HG03097 (cell line): ENCODE measurements around the gene RAP1GAP2.
"Not testable (repeated sequence)": the region's sequence is repeated elsewhere in the genome, so short reads cannot be mapped to it uniquely, and the experiment has no call there.

Source experiments
- ATAC-seq: cut with Tn5 transposase; IDR thresholded peaks from one replicate; pipeline ENCODE4 v1.9.1; 2021; ENCODE audit not compliant: unreplicated experiment, low FRiP score

The RAP1GAP2 gene

DNA sequence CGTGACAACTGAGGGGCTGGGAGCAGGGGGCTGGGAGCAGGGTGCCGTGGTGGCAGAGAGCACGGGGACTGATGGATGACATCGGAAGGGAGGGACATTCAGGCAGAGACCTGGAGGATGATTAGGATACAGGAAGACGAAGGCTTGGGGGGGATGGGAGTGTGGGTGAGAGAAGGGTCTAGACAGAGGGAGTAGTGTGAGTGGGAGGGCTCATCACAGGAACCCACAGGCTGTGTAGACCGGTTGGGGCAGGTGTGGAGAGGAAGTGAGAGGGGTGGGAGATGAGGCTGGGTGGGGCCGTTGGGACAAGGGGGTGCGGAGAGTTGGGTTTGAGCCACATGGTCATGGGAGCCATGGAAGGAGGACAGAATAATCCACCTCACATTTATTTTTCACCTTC, 83.8 kb downstream of the RAP1GAP2 start:
- ATAC-seq: no peak

DNA sequence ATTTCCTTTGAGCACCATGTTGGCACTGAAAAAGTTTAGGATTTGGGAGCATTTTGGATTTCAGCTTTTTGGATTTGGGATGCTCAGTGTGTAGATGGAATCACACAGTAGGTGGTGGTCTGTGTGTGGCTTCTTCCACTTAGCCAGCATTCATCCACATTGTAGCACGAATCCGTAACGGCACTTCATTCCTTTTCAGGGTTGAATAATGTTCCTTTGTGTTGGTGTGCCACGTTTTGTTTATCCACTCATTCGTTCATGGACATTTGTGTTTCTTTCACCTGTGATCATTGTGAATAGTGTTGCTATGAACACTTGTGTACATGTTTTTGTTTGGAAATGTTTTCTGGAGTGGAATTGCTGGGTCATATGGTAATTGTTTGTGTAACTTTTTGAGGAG, 85.1 kb downstream of the RAP1GAP2 start:
- ATAC-seq: no peak

DNA sequence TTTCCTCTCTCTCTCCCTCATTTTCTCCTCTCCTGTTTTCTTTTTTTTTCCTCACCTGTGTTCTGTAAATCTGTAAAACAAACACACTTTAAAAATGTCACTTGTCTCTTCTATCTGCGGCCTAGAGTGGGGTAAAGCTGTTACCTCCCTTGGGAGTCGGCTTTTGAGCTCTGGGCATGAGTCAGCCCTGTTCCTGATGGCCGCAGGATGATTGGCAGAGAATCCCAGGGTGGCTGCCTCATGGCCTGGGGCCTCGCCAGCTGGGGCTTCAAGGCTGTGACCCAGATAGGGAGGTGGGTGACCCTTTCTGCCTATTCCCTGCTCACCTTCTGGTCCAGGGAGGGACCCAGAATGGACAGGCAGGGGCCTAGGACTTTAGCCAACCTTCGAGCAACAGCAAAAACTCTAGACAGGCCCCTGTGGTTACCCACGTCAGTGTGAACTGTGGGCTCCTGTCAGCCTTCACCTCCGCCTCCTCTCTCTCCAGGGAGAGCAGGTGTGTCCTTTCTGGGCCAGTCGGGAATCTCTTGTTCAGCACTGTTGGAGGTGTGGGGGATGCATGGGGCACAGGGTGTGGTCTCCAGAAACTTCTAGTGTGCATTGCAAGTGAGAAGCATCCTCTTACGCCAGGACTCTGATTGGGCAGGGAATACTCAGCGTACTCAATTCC, 87.4 kb downstream of the RAP1GAP2 start:
- no peak for ATAC-seq

DNA sequence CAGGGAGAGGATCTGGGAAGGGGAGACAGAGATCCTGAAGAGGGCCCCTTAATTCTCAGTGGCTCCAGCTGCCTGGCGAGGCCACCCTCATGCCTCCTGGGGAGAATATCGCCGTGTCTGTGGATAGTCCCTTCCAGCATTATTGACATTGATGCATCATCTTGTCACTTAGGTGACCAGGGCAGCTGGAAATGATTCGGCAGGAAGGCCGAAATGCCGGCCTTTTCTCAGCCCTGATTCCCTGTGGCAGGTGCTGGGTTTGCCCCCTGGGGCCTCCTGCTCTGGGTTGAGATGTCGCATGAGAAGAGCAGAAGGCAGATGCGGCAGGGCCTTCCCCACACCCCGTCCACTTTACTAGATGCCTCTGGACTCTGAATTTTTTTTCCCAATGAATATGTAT, 89.5 kb downstream of the RAP1GAP2 start:
- no peak for ATAC-seq

DNA sequence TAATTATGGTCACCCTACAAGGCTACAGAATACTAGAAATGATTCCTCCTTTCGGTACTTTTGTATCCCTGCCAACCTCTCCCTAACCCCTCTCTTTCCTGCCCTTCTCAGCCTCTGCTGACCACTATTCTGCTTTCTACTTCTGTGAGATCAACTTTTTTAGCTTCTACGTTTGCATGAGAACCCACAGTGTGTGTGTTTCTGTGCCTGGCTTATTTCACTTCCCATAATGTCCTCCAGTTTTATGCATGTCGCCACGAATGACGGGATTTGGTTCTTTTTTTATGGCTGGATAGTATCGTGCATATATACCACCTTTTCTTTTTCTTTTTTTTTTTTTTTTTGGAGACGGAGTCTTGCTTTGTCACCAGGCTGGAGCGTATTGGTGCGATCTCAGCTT, 92.1 kb downstream of the RAP1GAP2 start:
- ATAC-seq: no peak

DNA sequence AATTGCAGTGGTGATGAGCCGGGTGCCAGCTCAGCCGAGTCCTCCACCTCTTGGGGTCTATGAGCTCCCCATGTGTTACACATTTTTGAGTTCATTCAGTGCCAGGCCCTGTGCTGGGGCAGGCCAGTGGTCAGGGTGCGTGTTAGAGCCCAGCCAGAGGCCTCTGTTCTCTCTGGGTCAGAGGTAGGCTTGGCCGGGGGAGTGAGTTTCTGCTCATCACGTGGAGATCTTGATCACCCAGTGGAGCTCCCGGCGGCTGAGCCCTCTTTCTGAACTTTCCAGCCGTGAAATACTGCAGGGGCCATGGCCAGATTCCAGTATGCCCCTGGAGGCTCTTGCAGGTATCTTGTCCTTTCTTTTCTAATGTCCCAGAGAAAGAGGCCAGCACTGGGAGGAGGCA, 93.0 kb downstream of the RAP1GAP2 start:
- ATAC-seq: no peak

DNA sequence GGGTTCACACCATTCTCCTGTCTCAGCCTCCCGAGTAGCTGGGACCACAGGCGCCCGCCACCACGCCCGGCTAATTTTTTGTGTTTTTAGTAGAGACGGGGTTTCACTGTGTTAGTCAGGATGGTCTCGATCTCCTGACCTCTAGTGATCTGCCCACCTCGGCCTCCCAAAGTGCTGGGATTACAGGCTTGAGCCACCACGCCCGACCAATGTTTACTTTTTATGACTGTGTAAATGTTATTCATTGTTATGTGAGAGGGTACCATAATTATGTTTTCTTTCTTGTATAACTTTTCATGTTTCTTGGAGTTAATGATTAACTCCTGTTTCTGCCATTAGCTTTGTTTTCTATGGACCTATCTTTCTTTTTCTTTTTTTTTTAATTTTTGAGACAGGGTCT, 94.5 kb downstream of the RAP1GAP2 start:
- ATAC-seq: not testable (repeated sequence)

DNA sequence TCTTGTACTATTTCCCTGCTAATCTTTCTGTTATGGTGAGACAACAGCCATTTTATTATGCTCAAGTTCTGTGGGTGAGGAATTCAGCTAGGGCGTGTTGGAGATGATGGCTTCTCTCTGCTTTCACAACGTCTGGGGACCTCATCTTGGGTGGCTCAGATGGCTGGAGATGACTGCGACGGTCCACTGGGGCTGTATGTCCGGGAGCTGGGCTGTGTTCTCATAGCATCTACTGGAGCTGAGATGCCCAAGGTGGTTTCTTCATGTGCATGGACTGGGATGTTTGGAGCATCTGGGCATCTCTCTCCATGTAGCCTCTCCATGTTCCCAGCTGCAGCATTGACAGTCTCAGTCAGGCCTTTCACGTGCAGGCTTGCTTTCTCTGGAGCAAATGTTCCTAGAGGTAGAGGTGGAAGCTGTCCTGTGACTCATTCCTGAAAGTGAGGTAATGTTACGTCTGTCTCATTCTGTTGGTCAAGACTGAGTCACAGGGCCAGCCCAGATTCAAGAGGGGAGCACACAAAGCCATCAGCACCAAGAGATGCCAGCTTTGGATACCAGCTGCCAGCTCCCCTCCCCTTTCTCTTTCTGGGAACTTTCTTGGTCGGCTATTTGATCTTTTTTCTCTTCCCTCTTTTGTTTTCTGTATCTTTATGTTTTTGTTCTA, 96.2 kb downstream of the RAP1GAP2 start:
- no peak for ATAC-seq

DNA sequence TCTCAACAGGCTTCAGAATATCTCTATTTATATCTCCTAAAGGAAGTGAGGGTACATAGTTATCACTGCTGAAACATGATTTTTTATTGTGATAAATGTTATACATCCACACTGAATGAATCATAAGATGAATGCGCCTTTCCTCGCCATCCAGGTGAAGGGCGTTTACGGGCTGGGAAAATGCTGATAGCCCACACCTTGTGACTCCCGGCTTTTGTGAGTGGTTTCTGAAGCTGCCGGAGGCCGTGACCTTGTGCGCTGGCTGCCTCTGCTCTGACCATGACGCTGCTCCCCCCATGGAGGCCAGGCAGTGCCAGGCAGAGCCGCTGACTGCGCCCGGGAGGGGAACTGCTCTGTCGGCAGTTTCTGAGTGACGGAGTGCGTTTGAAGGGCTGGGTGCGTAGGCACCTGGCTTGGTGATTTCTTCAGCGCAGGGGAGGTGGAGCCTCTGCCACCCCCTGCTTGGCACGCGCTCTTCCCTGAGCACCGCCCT, 97.2 kb downstream of the RAP1GAP2 start:
- ATAC-seq: no peak

DNA sequence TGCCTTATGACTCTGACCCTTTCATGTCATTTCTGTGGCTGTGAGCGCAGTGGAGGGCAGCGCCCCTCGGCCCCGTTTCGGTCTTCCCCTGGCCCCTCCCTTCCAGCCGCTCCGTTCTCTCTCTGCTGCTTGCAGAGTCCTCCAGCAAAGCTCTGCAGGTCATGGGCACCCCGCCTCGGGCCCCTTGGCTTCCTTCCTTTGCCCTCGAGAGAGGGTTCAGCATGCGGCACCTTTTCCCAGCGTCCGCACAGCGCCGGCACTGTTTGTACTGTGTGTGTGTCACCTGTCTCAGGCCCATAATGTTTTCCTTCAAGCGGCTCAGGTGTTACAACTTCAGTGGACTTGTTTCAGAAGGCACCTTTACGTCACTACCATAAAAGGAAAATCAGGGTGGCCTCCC, 98.5 kb downstream of the RAP1GAP2 start:
- no peak for ATAC-seq

DNA sequence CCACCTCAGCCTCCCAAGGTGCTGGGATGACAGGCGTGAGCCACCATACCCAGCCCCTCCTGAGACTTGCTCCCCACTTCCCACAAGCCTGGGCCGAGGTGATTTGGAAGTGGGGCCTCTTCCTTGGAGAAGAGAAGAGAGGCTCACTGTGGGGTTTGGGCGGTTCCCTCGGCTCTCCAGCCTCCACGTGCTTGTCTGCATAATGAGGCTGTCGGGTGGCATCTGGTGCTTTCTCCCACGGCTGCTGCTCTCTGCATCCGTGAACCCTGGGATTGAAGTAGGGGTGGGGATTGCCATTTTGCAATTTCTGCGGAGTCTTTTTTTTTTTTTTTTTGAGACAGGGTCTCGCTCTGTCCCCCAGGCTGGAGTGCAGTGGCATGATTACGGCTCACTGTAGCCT, 101.4 kb downstream of the RAP1GAP2 start:
- no peak for ATAC-seq

DNA sequence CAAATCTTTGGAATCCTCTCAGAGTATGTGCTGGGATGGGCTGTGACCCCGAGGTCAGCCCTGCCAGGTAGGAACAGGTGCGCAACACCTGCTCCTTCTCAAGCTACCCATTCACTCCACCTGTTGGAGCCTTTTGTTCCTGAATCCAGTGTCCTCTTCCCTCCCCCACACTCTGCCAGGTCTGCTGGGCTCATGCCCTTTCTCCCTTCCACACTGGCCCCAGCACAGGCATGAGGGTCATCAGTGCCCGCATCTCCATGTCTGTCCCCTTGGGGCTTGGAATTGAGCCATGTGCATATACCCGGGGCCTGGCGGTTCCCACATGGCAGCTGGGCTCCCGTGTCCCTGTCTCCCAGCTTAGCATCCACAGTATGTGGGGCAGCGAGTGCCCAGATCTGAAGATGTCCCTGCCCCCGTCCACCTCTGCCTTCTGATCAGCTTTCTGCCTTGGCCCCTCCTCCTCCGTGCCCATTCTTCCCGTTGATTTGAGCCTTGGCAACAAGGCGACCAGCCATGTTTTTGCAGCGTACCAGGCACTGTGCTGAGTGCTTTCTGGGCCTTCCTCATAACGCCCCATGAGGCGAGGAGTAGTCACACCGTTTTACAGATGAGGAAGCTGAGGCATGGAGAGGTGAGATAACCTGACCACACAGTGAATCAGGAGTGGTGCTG, 102.2 kb downstream of the RAP1GAP2 start:
- no peak for ATAC-seq

DNA sequence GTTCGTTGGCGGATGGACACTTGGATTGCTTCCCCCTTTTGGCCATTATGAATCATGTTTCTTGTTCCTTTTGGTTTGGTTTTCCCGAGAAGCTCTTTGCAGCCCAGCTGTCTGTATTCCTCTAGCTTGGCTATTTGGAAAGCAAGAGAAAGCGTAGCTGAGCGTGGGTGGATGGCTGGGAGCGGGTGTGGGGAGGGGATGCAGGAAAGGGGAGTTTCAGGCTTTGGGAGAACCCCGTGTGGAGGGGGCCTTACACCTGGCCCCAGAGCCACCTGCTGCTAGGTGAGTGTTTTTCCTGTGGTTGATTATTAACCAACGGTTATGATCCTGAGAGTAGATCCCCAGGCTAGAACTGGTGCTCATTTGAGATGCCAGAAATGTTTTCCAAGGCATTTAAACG, 103.7 kb downstream of the RAP1GAP2 start:
- ATAC-seq: no peak

DNA sequence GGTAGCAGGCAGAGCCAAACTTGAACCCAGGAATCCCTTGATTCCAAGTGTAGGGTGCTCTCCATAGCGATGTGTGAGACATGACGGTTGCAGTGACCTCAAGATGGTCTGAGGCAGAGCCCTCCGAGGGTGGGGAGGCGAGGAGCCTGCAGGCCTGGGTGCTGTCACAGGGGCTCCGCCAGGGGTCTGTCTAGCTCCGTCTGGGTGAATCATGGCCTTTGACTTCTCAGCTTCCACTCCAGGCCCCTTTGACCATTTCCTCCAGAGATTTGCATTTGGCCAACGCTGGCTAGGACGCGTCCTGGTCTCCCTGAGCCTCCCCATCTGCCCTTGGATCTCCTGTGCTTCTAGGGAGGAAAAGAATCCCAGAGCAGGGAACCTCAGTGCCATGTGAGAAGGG, 104.6 kb downstream of the RAP1GAP2 start:
- ATAC-seq: no peak

DNA sequence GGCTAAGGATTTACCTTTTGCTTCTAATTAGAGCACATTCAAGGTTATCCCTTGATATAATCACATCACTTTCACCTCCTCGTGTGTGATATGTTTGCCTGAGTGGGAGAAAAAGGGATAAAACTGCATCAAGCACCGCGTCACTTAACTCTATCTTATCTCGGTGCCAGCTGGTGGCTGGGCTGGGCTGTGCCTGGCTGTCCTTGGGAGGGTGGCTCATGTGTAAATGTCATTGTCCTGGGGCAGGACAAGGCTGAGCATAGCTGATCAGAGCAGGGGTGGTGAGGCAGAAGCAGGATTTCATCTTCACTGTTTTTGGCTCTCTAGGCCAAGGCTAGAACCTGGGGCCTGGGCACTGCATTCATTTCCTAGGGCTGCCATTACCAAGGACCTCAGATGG, 105.3 kb downstream of the RAP1GAP2 start:
- no peak for ATAC-seq

DNA sequence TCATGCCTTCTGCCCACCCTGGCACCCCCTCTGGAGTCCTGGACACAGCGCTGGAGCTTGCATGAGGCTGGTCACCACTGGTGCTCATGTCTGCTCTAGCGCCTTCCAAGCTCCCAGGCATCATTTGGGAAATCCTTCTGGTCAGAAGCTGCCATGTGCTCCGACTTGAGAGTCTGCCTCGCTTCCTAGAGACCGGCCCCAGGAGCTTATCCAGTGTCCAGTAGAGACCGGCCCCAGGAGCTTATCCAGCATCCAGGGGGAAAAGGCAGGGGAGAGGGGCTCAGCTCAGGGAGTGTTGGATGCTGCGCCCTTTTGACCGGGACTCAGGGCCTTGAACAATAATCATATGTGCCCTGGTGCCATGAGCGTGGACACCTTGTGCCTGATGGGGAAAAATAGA, 106.3 kb downstream of the RAP1GAP2 start:
- ATAC-seq: no peak

DNA sequence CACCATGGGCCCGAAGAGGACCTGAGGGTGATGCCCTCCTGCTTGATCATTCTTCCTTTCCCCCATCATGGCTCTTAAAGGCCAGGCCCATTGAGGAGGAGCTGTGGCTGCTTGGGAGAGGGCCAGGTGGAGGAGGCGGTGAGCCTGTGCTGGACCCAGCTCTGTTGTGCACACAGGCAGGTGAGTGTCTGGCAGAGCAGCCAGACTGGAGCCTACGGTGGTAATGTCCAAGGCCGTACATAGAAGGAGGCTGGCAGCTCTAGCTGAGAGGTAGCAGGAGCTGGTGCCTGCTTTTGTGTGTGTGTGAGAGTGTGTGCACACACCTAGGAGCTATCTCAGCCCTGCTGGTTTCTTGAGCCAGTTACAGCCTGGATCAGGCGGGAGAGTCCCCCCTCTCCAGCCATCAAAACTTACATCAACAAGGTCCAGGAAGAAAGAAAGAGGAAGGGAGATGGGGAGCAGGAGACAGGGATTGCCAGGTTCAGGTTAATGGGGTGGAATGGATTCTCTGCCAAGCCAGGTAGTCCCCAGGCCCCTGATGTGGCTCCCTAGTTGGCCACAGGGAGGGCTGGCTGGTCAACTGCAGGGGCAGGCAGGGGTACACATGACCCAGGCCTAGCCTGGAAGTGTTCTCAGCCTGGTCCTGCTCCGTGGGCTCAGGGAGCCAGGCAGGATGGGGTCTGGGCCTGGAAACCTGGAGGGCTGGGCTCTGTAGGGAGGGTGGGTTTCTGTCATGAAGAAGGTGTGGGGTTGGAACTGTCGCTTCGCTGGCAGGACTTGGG, 107.1 kb downstream of the RAP1GAP2 start:
- ATAC-seq: no peak

DNA sequence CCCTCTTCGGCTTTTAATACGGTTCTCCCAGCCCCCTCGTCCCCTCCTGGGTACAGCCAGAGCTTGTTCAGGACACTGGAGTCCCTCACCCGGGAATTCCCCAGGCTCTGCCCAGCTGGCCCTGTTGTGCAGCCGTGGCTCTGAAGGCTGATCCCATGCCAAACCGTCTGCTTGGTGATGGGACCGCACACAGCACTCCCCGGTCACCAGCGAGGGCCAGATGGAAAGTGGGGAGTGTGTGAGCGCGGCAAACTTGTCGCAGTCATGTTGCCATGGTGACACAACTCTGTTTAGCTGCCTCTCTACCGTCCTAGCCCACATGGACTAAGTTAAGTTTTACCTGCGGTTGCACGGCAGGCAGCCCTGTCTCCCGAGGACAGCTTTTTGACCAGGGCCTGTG, 107.9 kb downstream of the RAP1GAP2 start:
- ATAC-seq: no peak

DNA sequence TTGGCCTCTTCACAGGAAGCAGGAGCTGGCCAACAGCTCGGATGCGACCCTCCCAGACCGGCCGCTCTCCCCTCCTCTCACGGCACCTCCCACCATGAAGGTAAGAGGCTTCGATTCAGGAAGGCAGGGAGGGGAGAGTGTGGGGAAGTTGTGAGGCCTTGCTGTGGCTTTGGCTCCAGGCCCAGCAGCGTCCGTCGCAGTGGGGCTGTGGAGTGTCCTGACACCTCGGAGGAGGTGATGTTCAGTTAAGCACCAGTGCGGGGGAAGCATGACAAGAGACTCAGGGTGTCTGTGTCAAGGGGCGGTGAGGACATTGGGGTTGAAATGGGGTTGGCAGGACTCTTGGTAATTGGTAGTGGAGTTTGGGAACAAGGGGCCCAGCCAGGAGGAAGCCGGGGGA, 109.0 kb downstream of the RAP1GAP2 start:
- no peak for ATAC-seq

DNA sequence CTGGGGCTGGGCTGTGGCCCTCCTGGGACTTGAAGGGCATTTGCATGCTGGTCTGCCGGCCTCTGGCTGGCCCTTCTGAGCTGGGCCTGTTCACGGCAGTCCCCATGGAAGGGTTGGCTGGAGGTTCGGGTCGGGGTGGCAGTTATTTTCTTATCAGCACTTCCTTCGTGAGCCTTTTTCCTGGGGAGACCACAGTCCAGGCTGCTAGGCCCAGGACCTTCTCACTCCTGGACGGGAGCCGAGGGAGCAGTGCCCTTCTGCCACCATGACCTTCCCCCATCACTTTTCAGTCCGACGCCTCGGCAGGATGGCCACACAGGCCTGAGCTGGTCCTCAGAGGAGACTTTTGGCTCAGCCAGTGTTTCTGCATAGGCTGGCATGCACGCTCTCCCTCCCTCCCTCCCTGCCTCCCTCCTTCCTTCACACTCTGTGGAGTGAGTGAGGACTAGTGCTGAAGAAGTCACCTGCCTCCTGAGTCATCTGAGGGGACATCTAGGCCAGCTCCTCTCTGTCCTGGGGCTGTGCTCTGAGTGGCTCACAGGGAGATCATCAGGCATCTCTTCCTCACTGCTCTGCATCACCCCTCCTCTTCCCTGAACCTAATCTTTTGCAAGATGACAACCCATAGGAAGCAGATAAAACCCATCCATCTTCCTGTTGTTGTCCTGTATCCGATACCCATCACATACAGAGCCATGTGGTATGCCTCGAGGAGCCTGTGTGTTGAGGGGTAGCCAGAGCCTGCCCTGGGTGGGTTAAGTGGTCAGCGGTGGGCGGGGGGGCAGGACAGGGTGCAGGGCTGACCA, 109.7 kb downstream of the RAP1GAP2 start:
- ATAC-seq: no peak
